ENCODE results near the gene MTCH2.

DNA sequence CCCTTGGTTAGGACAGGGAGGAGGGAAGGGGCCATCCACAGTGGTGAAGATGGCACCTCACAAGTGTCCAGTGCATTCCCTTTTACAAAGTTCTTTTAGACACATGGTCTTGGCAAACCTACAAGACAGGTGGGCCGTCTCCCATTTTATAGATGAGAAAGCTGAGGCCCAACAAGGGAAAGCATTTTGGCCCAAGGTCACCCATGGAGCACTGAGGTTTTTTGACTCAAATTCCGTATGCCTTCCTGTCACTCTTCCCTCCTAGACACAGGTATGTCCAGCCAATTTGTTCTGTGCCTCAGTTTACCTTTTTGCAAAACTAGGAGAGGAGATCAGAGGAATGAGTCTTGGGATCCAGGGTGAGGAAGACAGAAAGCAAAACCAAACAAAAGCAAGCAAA is 49.4 kb downstream of the MTCH2 start:
- no peak for TF ChIP-seq EZH2phosphoT487 (IDR thresholded peaks at IDR 0.05; ENCODE audit: low read depth)
- TF ChIP-seq CTCF (IDR thresholded peaks at IDR 0.05; ENCODE audit: low read depth, low read length), result no peak

All from OCI-LY3 (cell line).